ENCODE results near the gene ZNF333.
"Not testable (repeated sequence)": the region's sequence is repeated elsewhere in the genome, so short reads cannot be mapped to it uniquely, and the experiment has no call there.

ZNF333 gene

DNA sequence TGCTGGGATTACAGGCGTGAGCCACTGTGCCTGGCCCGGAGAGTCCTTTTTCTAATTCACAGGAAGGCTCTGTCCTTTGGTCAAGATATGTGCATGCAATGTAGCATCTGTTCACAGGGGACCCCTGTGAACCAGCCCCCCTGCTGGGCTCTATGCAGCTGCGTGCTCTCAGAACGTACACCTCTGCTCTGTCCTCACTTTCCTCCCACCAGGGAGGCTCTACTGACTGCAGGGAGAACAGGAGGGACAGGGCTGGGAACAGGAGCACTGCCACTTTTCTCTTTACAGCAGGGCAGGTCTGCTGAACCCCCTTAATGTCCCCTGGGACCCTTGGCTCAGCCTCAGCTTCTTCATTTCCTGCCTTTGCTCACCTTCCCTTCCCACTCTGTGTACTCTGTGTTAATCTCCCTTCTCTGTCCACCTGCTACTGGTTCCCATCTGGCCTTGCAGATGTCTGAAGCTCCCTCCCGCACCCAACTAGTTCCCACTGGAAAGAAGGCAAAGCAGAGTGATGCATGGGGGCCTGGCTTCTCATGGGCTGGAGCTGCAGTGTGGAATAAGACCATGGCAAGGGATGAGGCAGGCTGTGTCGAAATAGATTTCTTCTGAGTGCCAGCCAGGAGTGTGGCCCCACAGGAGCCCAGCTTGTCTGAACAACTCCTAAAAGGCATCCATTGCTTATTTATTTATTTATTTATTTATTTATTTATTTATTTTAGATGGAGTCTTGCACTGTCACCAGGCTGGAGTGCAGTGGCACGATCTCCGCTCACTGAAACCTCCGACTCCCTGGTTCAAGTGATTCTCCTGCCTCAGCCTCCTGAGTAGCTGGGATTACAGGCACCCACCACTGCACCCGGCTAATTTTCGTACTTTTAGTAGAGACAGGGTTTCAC is 81.3 kb downstream of the ZNF333 start:
- no peak for DNase-seq

DNA sequence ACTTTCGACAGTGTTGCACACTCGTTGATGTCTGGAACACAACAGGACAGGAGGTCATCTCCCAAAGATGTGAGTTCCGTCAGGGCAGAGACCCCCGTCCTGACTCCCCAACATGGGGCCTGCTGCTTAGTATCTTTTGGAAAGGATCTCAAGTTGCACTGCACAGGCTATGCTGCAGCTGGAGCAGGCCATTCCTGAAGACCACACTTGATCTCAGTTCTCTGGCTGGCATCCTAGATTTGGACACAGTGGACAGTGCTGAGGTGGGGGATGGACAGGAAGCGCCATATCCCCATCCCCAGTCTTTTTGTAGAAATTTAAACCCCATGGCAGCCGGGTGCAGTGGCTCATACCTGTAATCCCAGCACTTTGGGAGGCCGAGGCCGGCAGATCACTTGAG is 82.6 kb downstream of the ZNF333 start:
- DNase-seq, result no peak

DNA sequence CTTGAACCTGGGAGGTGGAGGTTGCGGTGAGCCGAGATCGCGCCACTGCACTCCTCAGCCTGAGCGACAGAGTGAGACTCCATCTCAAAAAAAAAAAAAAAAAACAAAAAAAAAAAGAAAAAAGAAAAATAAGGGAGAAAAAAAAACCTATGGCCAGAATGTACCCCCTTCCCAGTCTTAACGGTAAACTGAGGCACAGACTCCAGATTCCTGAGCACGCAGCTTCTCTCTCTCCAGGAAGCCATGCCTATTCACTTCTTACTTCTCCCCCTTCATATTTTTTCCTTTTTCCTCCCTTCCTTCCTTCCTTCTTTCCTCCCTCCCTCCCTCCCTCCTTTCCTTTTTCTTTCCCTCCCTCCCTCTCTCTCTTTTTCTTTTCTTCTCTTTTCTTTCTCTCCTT is 83.1 kb downstream of the ZNF333 start:
- no peak for DNase-seq

DNA sequence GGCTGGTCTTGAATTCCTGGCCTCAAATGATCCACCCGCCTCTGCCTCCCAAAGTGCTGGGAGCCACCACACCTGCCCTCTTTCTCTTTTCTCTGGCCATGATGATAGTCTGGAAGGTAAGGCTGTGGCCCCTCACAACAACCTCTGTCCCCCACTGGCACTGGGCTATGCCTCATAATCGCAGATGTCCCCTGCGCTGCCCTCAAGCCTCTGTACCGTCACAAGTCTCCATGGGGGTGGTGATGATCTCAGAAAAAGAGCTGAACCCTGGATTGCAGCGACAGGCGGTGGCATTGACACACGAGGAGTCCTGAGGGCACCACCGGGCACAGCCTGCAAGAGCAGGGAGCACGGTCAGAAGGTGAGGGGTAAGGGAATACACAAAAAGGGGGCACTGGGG is 83.9 kb downstream of the ZNF333 start:
- not testable (repeated sequence) for DNase-seq

DNA sequence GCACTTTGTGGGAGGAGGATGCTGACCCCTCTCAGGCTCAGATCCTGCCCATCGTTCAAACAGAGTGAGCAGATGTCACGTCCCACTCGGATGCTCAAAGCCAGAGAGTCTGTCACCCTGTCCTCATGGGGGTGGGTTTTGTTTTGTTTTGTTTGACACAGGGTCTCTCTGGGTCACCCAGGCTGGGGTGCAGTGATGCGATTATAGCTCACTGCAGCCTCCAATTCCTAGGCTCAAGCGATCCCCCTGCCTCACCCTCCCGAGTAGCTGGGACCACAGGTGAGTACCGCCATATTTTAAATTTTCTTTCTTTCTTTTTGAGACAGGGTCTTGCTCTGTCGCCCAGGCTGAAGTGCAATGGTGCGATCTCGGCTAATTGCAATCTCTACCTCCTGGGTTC is 84.5 kb downstream of the ZNF333 start:
- DNase-seq, result no peak

DNA sequence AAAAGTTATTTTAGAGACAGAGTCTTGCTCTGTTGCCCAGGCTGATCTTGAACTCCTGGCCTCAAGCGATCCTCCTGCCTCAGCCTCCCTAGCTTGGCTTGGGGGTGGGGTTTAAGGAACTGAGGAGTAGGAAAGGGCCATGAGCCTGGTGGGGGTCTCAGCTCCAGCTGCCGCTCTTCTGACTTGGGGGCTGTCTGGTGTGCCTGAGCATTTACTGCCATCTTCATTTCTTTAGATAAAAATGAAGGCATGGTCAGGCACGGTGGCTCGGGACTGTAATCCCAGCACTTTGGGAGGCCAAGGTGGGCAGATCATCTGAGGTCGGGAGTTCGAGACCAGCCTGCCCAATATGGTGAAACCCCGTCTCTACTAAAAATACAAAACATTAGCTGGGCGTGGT is 85.5 kb downstream of the ZNF333 start:
- not testable (repeated sequence) for DNase-seq

DNA sequence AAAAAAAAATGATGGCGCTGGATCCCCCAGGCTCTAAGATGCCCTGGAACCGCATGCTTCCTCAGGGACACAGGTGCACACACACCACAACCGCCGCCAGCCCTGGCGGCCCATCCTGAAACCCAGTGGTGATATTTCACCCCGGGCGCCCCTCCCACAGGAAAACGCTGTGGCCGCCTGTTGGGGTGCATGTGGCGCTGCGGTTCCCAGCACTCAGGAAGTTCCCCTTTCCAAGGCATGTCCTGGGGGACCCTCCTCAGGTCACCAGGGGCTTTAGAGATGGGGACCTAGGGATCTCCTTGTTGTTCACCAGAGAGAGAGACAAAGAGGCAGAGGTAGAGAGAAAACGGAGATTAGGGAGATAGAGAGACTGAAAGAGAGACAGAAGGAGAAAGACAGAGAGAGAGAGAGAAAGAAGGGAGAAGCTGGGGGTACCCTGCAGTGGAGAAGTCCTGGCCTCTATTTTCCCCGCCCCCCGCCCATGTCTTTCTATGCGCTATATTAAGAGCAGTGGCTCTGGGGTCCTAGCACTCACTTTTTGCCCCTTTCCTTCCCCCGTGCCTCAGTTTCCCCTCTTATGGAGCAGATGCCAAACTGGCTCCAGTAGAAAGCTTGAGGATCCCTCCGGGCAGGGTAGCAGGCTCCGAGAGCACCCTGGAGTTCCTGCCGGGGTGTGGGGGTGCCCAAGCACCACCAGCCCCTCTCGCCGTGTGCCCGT is 86.2 kb downstream of the ZNF333 start:
- no peak for DNase-seq

DNA sequence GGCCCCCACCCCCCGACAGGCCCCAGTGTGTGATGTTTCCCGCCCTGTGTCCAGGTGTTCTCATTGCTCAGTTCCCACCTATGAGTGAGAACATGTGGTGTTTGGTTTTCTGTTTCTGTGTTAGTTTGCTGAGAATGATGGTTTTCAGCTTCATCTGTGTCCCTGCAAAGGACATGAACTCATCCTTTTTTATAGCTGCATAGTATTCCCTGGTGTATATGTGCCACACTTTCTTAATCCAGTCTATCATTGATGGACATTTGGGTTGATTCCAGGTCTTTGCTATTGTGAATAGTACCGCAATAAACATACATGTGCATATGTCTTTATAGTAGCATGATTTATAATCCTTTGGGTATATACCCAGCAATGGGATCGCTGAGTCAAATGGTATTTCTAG is 87.8 kb downstream of the ZNF333 start:
- DNase-seq, result not testable (repeated sequence)

DNA sequence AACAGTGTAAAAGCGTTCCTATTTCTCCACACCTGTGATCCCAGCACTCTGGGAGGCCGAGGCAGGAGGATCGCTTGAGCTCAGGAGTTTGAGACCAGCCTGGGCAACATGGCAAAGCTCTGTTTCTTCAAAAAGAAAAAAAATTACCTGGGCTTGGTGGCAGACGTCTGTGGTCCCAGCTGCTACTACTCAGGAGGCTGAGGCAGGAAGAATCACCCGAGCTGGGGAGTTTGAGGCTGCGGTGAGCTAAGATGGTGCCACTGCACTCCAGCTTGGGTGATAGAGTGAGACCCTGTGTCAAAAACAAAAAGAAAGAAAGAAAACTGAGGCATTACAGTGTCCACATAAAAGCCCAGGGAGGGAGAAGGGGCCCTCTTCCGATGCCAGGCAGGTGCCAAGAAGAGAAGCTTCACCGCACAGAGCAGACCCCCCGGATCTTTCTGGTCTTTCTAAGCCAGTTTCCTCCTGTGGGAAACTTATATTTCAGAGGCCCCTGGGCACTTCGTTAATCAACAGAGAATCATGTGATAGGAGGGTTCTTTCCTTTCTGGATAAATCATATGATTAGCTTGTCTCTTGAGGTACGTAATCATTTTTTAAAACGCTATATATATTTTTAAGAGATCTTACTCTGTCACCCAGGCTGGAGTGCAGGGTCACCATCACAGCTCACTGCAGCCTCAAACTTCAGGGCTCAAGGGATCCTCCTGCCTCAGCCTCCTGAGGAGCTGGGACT is 88.4 kb downstream of the ZNF333 start, which contains the start of gene ADGRE2:
TSS of gene ADGRE2 (minus strand) at position 451 of the 736 bp plus-strand sequence. CDS start 1,804 bp downstream, outside the sequence.
- DNase-seq, result not testable (repeated sequence)

DNA sequence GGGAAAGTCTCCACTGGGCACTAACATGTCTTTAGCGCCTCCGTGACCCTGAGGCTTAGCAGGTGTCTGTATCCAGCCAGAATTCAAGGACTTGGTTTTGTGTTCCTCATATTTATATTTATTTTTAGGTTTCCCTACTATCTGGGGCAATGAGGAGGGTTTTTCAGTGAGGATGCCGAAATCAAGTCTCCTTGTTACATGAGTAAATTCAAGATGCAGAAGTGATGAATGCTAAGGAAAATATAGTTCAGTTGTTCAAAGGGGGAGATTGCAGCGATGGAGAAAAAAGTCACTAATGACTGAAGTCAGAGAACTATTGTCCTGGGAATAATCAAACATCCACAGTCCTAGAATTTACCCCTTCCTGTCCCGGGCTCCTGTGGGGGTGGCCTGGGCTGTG is 89.3 kb downstream of the ZNF333 start:
- DNase-seq, result no peak

DNA sequence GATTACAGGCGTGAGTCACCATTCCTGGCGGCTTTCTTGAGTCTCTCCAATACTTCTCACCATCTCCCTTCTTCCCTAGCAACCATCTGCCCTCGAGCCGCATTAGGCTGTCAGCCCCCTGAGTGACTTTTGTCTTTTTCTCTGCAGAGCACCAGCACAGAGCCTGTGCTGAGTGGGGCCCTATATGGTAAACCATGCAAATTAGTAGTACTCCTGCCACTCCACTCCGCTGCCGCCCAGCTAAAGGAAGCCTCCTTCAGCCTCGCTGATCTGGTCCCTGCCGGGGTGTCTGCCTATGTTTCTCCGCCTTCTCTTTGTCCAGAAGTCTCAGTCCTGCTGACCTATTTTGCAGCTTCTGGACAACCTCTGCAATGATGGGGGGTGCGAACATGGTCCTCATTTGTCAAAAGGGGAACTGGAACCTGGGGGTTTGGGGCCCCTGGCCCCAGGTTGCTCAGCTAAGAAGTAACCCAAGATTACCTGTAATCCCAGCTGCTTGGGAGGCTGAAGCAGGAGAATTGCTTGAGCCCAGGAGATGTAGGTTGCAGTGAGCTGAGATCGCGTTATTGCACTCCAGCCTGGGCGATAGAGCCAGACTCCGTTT is 90.9 kb downstream of the ZNF333 start:
- not testable (repeated sequence) for DNase-seq

DNA sequence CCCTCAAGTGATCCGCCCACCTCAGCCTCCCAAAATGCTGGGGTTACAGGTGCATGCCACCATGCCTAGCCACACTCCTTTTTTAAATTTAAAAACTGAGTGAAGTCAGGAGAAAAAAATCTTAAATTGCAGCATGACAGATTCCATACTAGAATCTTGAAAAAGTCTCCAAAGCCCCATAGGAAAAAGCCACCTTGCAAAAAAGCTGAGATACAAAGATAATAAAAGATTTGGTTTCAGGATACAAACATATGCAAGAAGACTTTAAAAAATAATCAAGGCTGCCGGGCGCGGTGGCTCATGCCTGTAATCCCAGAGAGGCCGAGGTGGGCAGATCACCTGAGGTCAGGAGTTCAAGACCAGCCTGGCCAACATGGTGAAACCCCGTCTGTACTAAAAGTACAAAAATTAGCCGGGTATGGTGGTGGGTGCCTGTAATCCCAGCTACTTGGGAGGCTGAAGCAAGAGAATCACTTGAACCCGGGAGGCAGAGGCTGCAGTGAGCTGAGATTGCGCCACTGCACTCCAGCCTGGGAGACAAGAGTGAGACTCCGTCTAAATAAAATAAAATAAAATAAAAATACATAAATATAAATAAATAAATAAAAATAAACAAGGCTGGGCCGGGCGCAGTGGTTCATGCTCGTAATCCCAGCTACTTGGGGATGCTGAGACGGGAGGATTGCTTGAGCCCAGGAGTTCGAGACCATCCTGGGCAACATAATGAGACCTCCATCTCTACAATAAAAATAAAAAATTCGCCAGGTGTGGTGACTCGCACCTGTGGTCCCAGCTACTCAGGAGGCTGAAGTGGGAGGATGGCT is 92.1 kb downstream of the ZNF333 start:
- not testable (repeated sequence) for DNase-seq

DNA sequence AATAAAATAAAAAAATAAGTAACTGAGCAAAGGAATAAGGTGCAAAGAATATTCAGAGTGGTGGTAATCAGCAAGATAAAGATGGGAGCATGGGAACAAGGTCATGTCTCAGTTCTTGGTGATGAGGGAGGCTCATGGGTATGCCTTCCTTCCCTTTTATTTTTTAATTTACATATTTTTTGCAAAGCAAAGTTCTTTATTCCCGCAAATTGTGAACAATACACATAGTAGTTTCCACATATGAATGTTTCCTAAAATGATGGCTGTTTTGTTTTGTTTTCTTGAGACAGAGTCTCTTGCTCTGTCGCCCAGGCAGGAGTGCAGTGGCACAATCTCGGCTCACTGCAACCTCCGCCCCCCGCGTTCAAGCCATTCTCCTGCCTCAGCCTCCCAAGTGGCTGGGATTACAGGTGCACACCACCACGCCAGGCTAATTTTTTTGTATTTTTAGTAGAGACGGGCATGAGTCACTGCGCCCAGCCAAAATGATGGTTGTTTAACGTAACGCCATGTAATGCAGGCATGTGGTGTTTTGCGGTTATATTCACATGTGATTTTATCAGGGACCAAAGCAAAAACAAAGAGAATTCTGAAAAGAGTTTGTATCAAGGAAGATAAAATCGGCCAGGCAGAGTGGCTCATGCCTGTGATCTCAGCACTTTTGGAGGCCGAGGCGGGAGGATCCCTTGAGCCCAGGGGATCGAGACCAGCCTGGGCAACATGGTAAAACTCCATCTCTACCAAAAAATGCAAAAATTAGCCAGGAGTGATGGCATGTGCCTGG is 93.0 kb downstream of the ZNF333 start:
- DNase-seq, result no peak

Measured in femur (tissue), 1 donor.